ENCODE results near the gene NTM.

GRCh38 chr11:132312161-132312560 is 941.7 kb downstream of the NTM start:
- TF ChIP-seq, protein P1, sequence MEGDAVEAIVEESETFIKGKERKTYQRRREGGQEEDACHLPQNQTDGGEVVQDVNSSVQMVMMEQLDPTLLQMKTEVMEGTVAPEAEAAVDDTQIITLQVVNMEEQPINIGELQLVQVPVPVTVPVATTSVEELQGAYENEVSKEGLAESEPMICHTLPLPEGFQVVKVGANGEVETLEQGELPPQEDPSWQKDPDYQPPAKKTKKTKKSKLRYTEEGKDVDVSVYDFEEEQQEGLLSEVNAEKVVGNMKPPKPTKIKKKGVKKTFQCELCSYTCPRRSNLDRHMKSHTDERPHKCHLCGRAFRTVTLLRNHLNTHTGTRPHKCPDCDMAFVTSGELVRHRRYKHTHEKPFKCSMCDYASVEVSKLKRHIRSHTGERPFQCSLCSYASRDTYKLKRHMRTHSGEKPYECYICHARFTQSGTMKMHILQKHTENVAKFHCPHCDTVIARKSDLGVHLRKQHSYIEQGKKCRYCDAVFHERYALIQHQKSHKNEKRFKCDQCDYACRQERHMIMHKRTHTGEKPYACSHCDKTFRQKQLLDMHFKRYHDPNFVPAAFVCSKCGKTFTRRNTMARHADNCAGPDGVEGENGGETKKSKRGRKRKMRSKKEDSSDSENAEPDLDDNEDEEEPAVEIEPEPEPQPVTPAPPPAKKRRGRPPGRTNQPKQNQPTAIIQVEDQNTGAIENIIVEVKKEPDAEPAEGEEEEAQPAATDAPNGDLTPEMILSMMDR (IDR thresholded peaks at IDR 0.05): no peak
- TF ChIP-seq POLR2A (IDR thresholded peaks at IDR 0.05) (no peak), EP300 (IDR thresholded peaks at IDR 0.05; ENCODE audit: low read depth) (no peak), POLR2AphosphoS5 (IDR thresholded peaks at IDR 0.05) (no peak)

Measured in transverse colon (tissue), 4 donors.